ENCODE data around the gene NDUFA8.

Gene NDUFA8

GRCh38 chr9:122159026-122159924 is at the start of gene NDUFA8, which contains the start of gene MORN5:
NDUFA8 (minus strand) TSS chr9:122159779; CDS start chr9:122159677, 102 bp downstream.
MORN5 (plus strand) TSS chr9:122159908; CDS start chr9:122159973, 65 bp downstream.
- peak; percentile 88 for DNase-seq

GRCh38 chr9:122207096-122207495 is 47.5 kb upstream of the NDUFA8 start:
- no peak for DNase-seq

- no peak for DNase-seq
These were observed 46.8 kb upstream of the NDUFA8 start for GRCh38 chr9:122206118-122207046.

GRCh38 chr9:122205176-122205575 is 45.6 kb upstream of the NDUFA8 start:
- DNase-seq, result no peak

- DNase-seq, result no peak
These were observed 44.9 kb upstream of the NDUFA8 start for GRCh38 chr9:122204491-122204890.

- DNase-seq, result no peak
These were observed 44.5 kb upstream of the NDUFA8 start for GRCh38 chr9:122204055-122204454.

GRCh38 chr9:122202111-122202510 is 42.5 kb upstream of the NDUFA8 start:
- no peak for DNase-seq

GRCh38 chr9:122201641-122202040 is 42.1 kb upstream of the NDUFA8 start:
- no peak for DNase-seq

- no peak for DNase-seq
These were observed 41.5 kb upstream of the NDUFA8 start for GRCh38 chr9:122200960-122201595.

- no peak for DNase-seq
These were observed 38.3 kb upstream of the NDUFA8 start for GRCh38 chr9:122197882-122198281.

- DNase-seq, result no peak
These were observed 37.8 kb upstream of the NDUFA8 start for GRCh38 chr9:122197426-122197825.

- DNase-seq, result no peak
These were observed 36.3 kb upstream of the NDUFA8 start for GRCh38 chr9:122195875-122196274.

- no peak for DNase-seq
These were observed 34.1 kb upstream of the NDUFA8 start for GRCh38 chr9:122193651-122194050.

GRCh38 chr9:122192914-122193525 is 33.4 kb upstream of the NDUFA8 start:
- DNase-seq, result no peak

GRCh38 chr9:122192261-122192875 is 32.8 kb upstream of the NDUFA8 start:
- DNase-seq, result no peak

- DNase-seq, result no peak
These were observed 32.0 kb upstream of the NDUFA8 start for GRCh38 chr9:122191584-122191983.

- no peak for DNase-seq
These were observed 31.2 kb upstream of the NDUFA8 start for GRCh38 chr9:122190597-122191381.

GRCh38 chr9:122188369-122188768 is 28.8 kb upstream of the NDUFA8 start:
- no peak for DNase-seq

GRCh38 chr9:122186777-122187470 is 27.3 kb upstream of the NDUFA8 start:
- DNase-seq, result no peak

GRCh38 chr9:122186301-122186700 is 26.7 kb upstream of the NDUFA8 start:
- DNase-seq, result no peak

GRCh38 chr9:122184551-122184950 is 25.0 kb upstream of the NDUFA8 start:
- DNase-seq, result no peak
